AML-193 (cell line): ENCODE results near the gene BTBD8.

Experiments used
- DNase-seq, 2 experiments: peaks; one replicate each; lab custom pipeline; 2025; lab: John Stamatoyannopoulos, UW

BTBD8 gene

GRCh38 chr1:92192246-92192645 lies 112.1 kb downstream of the BTBD8 start:
- no peak for DNase-seq

GRCh38 chr1:92194511-92194910 lies 114.4 kb downstream of the BTBD8 start:
- DNase-seq = no peak

- DNase-seq = peak; percentile 84 to 86
Measured at GRCh38 chr1:92201973-92202372, 121.8 kb downstream of the BTBD8 start.

DNA sequence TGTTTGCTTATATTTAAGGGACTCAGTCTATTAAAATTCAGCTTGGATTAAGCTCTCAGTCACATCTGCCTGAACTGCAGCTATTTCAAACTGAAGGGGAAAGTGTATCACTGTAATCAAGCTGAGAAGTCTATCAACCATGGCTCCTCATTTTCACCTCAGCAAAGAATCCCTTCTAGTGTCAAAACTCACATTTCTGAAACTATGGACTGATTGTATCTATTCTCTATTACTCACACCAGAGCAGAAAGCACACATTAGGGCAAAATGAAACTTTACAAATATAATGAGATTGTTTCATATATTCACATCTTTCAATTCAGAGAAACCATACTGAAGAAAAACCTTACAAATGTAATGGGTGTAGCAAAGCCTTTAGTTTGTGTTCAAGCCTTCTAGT lies 123.0 kb downstream of the BTBD8 start:
- no peak for DNase-seq

DNA sequence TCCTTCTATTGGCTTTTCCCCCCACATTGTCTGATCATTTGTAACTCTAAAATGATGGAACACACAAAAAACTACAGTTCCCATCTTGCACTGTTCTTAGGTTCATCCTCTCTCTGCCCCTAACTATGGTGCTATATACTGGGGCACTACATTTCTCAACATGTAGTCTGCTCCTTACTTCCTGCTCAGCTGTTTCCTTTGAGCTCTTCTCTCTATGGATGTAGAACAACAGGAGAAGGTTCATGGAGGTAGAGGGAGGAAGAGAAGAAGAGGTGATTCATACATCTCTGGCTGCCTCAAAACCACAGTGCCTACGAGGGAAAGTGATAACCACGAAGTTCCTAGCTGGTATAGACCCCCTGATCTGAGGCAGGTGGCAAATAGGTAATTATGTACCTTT lies 130.6 kb downstream of the BTBD8 start:
- peak; percentile 44 for DNase-seq

DNA sequence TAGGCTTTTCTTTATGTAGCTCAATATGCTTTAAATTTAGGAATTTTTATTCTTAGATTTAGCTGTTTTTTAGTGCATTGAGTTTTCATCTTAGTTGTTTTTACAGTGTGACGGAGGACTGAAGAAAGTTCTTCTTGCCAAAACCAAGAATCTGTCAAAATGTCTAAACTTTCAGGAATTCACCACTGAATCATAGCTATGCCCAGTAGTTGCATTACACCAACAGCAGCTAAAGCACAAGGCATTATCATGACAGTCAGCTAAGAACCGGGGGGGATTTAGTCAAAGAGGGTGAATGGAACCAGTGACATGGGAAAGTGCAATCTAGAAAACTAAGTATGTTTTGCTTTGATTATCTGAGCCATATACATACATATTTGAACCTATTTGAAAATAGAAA lies 131.0 kb downstream of the BTBD8 start:
- no peak for DNase-seq

- DNase-seq = no peak
Measured at GRCh38 chr1:92217721-92218120, 137.6 kb downstream of the BTBD8 start, which contains the start of gene C1orf146. C1orf146 (plus strand) TSS chr1:92217915; CDS start chr1:92231421, 13,506 bp downstream.

- no peak for DNase-seq
Measured at GRCh38 chr1:92218559-92218958, 138.4 kb downstream of the BTBD8 start.

DNA sequence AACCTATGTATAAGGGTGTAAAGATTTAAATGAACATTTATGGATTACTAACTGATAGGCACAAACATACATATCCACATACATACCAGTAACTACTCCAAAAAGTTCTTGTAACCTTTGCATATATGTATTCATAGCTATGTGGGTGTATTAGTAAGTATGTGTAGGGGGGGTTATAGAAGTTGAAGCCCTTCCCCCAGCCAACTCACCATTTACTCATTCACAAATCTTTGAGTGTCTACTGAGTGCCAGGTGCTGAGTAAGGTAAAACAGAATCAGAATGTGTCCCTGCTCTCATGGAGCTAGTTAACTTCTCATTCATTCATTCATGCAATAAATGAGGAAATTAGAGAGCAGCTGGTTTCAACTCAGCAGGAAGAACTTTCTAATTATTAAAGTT lies 138.9 kb downstream of the BTBD8 start:
- DNase-seq = no peak

- no peak for DNase-seq
Measured at GRCh38 chr1:92228401-92228800, 148.3 kb downstream of the BTBD8 start.

DNA sequence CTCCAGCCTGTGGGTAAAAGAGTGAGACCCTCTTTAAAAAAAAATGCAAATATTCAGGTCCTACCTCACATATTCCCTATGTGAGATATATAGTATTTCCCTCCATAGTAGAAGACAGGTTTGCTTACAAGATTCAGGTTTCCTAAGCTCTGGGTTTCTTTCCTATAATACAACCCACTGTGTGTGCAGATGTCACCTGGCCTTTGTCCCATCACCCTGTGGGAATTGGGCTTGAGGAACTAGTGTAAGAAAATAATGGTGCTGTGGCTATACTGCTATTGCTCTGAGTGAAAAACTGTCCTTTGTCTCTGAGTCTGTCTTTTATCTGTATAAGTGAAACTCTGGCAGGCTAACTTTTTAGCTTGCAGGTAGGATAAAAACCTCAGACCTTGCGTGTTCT lies 150.6 kb downstream of the BTBD8 start:
- DNase-seq = no peak
